Measurements from ENCODE around the gene DNAH12. TPM values are rescaled to one million over a fixed set of nuclear protein-coding genes. Genes with fewer than 3 reads are reported as not detected.
"Not testable (repeated sequence)": the region's sequence is repeated elsewhere in the genome, so short reads cannot be mapped to it uniquely, and the experiment has no call there.

DNAH12 gene
- total RNA-seq, 1 experiment from 2014 or later, result not detected

GRCh38 chr3:57484563-57484962 is 59.6 kb downstream of the DNAH12 start (continued):
- TF ChIP-seq KAT7 (CRISPR knock-in tag; IDR thresholded peaks at IDR 0.05; ENCODE audit: borderline replicate concordance) (no peak), E2F5 (CRISPR knock-in tag; IDR thresholded peaks at IDR 0.05) (no peak), ELF4 (CRISPR knock-in tag; IDR thresholded peaks at IDR 0.05; ENCODE audit: low read depth) (no peak)
- TF ChIP-seq, protein P1, sequence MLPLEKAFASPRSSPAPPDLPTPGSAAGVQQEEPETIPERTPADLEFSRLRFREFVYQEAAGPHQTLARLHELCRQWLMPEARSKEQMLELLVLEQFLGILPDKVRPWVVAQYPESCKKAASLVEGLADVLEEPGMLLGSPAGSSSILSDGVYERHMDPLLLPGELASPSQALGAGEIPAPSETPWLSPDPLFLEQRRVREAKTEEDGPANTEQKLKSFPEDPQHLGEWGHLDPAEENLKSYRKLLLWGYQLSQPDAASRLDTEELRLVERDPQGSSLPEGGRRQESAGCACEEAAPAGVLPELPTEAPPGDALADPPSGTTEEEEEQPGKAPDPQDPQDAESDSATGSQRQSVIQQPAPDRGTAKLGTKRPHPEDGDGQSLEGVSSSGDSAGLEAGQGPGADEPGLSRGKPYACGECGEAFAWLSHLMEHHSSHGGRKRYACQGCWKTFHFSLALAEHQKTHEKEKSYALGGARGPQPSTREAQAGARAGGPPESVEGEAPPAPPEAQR (CRISPR knock-in tag; IDR thresholded peaks at IDR 0.05), result no peak
- TF ChIP-seq, protein P2, sequence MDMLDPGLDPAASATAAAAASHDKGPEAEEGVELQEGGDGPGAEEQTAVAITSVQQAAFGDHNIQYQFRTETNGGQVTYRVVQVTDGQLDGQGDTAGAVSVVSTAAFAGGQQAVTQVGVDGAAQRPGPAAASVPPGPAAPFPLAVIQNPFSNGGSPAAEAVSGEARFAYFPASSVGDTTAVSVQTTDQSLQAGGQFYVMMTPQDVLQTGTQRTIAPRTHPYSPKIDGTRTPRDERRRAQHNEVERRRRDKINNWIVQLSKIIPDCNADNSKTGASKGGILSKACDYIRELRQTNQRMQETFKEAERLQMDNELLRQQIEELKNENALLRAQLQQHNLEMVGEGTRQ (CRISPR knock-in tag; IDR thresholded peaks at IDR 0.05), result no peak

GRCh38 chr3:57477193-57477592 is 67.0 kb downstream of the DNAH12 start:
- H3K4me1 Mint-ChIP-seq; DNase-seq (ENCODE audit: low spot score); H3K27ac Mint-ChIP-seq; POLR2A ChIA-PET; H3K4me3 Mint-ChIP-seq; CTCF ChIA-PET; ATAC-seq; H3K27me3 Mint-ChIP-seq (ENCODE audit: low read depth): not testable (repeated sequence)
- Mint-ChIP-seq H3K36me3 (peaks cover 16% of the 10 kb centered on the region), H3K9me3 (peaks cover 41% of the 10 kb centered on the region)

- H3K4me3 Mint-ChIP-seq, result no peak overlapping the region
- DNase-seq (ENCODE audit: low spot score) (no peak), ATAC-seq (no peak)
- no peaks in the 10 kb centered on the region for H3K4me1 Mint-ChIP-seq
- ChIA-PET POLR2A (no interaction called here), CTCF (interaction anchor here (0.6 to 2.2 kb wide), 5 partner anchors 30 to 391 kb away, joined by 3 to 8 read pairs (median 4); no protein-coding TSS in a partner anchor)
- TF ChIP-seq ETV6 (CRISPR knock-in tag; IDR thresholded peaks at IDR 0.05), result no peak
- TF ChIP-seq, protein P1 (CRISPR knock-in tag; IDR thresholded peaks at IDR 0.05), result no peak
- TF ChIP-seq ZNF317 (CRISPR knock-in tag; IDR thresholded peaks at IDR 0.05; ENCODE audit: borderline replicate concordance, low read depth), result no peak
- TF ChIP-seq TP53 (CRISPR knock-in tag; IDR thresholded peaks at IDR 0.05), result no peak
- no peak for TF ChIP-seq SOX15 (CRISPR knock-in tag; IDR thresholded peaks at IDR 0.05)
- no peaks in the 10 kb centered on the region for H3K9me3 Mint-ChIP-seq
- no peak overlapping the region for H3K27ac Mint-ChIP-seq
- no peaks in the 10 kb centered on the region; the same call in 1 of the 2 replicates for H3K27me3 Mint-ChIP-seq (ENCODE audit: low read depth)
- H3K36me3 Mint-ChIP-seq, result no peaks in the 10 kb centered on the region
Measured at GRCh38 chr3:57464801-57465200, 79.3 kb downstream of the DNAH12 start.

DNA sequence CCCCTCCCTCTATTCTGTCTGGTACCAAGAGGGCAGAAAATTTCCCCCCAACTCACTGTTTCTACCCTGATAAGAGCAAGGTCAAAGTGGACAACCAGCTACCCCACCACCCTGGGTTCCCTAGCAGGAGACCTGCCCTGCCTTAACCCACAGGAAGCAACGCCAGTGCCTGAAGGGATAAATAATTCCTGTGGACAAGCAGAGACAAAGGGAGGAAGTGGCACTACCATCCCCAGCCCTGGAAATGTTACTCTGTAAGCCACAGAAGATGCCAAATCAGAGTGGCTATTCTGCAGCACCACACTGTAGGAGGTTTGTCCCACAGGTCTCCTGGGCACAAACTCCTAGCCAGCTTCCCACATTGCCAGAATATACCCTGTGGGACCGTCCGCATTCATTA is 80.1 kb downstream of the DNAH12 start:
- CTCF ChIA-PET, result interaction anchor here (0.6 to 2.2 kb wide), 3 partner anchors 30 to 66 kb away, joined by 3 to 8 read pairs (median 3); no protein-coding TSS in a partner anchor
- H3K4me1 Mint-ChIP-seq, result no peaks in the 10 kb centered on the region
- POLR2A ChIA-PET, result no interaction called here

More for the DNA sequence above, 80.1 kb downstream of the DNAH12 start:
- TF ChIP-seq NFYB (CRISPR knock-in tag; conservative IDR thresholded peaks at IDR 0.05; ENCODE audit: low read depth), result no peak
- no peak for TF ChIP-seq KAT7 (CRISPR knock-in tag; IDR thresholded peaks at IDR 0.05; ENCODE audit: borderline replicate concordance)
- no peak for TF ChIP-seq ZNF423 (CRISPR knock-in tag; IDR thresholded peaks at IDR 0.05)
- TF ChIP-seq, protein P2 (CRISPR knock-in tag; IDR thresholded peaks at IDR 0.05), result no peak
- no peak for TF ChIP-seq CDX4 (CRISPR knock-in tag; IDR thresholded peaks at IDR 0.05; ENCODE audit: borderline replicate concordance)
- TF ChIP-seq, protein P3, sequence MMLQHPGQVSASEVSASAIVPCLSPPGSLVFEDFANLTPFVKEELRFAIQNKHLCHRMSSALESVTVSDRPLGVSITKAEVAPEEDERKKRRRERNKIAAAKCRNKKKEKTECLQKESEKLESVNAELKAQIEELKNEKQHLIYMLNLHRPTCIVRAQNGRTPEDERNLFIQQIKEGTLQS (CRISPR knock-in tag; conservative IDR thresholded peaks at IDR 0.05), result no peak
- no peak for TF ChIP-seq ELF4 (CRISPR knock-in tag; IDR thresholded peaks at IDR 0.05; ENCODE audit: low read depth)
- TF ChIP-seq, protein P4, sequence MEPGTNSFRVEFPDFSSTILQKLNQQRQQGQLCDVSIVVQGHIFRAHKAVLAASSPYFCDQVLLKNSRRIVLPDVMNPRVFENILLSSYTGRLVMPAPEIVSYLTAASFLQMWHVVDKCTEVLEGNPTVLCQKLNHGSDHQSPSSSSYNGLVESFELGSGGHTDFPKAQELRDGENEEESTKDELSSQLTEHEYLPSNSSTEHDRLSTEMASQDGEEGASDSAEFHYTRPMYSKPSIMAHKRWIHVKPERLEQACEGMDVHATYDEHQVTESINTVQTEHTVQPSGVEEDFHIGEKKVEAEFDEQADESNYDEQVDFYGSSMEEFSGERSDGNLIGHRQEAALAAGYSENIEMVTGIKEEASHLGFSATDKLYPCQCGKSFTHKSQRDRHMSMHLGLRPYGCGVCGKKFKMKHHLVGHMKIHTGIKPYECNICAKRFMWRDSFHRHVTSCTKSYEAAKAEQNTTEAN (CRISPR knock-in tag; IDR thresholded peaks at IDR 0.05), result no peak
- TF ChIP-seq, protein P5, sequence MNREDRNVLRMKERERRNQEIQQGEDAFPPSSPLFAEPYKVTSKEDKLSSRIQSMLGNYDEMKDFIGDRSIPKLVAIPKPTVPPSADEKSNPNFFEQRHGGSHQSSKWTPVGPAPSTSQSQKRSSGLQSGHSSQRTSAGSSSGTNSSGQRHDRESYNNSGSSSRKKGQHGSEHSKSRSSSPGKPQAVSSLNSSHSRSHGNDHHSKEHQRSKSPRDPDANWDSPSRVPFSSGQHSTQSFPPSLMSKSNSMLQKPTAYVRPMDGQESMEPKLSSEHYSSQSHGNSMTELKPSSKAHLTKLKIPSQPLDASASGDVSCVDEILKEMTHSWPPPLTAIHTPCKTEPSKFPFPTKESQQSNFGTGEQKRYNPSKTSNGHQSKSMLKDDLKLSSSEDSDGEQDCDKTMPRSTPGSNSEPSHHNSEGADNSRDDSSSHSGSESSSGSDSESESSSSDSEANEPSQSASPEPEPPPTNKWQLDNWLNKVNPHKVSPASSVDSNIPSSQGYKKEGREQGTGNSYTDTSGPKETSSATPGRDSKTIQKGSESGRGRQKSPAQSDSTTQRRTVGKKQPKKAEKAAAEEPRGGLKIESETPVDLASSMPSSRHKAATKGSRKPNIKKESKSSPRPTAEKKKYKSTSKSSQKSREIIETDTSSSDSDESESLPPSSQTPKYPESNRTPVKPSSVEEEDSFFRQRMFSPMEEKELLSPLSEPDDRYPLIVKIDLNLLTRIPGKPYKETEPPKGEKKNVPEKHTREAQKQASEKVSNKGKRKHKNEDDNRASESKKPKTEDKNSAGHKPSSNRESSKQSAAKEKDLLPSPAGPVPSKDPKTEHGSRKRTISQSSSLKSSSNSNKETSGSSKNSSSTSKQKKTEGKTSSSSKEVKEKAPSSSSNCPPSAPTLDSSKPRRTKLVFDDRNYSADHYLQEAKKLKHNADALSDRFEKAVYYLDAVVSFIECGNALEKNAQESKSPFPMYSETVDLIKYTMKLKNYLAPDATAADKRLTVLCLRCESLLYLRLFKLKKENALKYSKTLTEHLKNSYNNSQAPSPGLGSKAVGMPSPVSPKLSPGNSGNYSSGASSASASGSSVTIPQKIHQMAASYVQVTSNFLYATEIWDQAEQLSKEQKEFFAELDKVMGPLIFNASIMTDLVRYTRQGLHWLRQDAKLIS (CRISPR knock-in tag; IDR thresholded peaks at IDR 0.05; ENCODE audit: borderline replicate concordance), result no peak
- H3K9me3 Mint-ChIP-seq, result no peaks in the 10 kb centered on the region
- ATAC-seq, result no peak
- H3K27me3 Mint-ChIP-seq (ENCODE audit: low read depth), result no peaks in the 10 kb centered on the region; the same call in 1 of the 2 replicates
- H3K36me3 Mint-ChIP-seq, result no peaks in the 10 kb centered on the region
- H3K27ac Mint-ChIP-seq, result no peak overlapping the region
- no peak overlapping the region for H3K4me3 Mint-ChIP-seq
- DNase-seq (ENCODE audit: low spot score), result no peak
